Activated gamma-delta T cell (primary cell): ENCODE results near the gene IGF1.

Experiments
- DNase-seq: peaks from one replicate; lab custom pipeline; 2025; lab: John Stamatoyannopoulos, UW

The IGF1 gene

GRCh38 chr12:102426599-102427542, 53.5 kb downstream of the IGF1 start:
- no peak for DNase-seq

- no peak for DNase-seq
Measured at GRCh38 chr12:102425109-102426039, 55.0 kb downstream of the IGF1 start.

GRCh38 chr12:102423462-102423861, 56.9 kb downstream of the IGF1 start:
- DNase-seq = no peak

GRCh38 chr12:102421802-102422583, 58.4 kb downstream of the IGF1 start:
- no peak for DNase-seq

- no peak for DNase-seq
Measured at GRCh38 chr12:102419094-102419764, 61.1 kb downstream of the IGF1 start.

- no peak for DNase-seq
Measured at GRCh38 chr12:102417055-102417454, 63.3 kb downstream of the IGF1 start.

- DNase-seq = no peak
Measured at GRCh38 chr12:102415515-102415914, 64.8 kb downstream of the IGF1 start.

- no peak for DNase-seq
Measured at GRCh38 chr12:102413396-102413795, 67.0 kb downstream of the IGF1 start.

- DNase-seq = no peak
Measured at GRCh38 chr12:102410511-102410910, 69.9 kb downstream of the IGF1 start.

GRCh38 chr12:102408487-102409297, 71.7 kb downstream of the IGF1 start:
- DNase-seq = no peak

- DNase-seq = no peak
Measured at GRCh38 chr12:102407776-102408486, 72.4 kb downstream of the IGF1 start.

GRCh38 chr12:102406033-102406584, 74.3 kb downstream of the IGF1 start:
- no peak for DNase-seq

GRCh38 chr12:102401087-102401486, 79.3 kb downstream of the IGF1 start:
- no peak for DNase-seq

- no peak for DNase-seq
Measured at GRCh38 chr12:102399653-102400052, 80.7 kb downstream of the IGF1 start.

GRCh38 chr12:102396276-102396675, 84.1 kb downstream of the IGF1 start:
- DNase-seq = no peak

GRCh38 chr12:102394200-102394599, 86.2 kb downstream of the IGF1 start:
- DNase-seq = no peak

GRCh38 chr12:102390068-102390467, 90.3 kb downstream of the IGF1 start:
- no peak for DNase-seq

GRCh38 chr12:102388469-102388868, 91.9 kb downstream of the IGF1 start:
- DNase-seq = no peak

GRCh38 chr12:102385343-102385742, 95.0 kb downstream of the IGF1 start:
- DNase-seq = no peak
